HepG2 (cell line): ENCODE results near the gene DCAF6. TPM values are rescaled to one million over a fixed set of nuclear protein-coding genes. Genes with fewer than 3 reads are reported as not detected.

Source experiments
- ATAC-seq: fragments of 200-7000 bp; cut with Tn5 transposase; 3 replicates; pipeline ENCODE4 v1.9.1; 2020; ENCODE audit warnings: mild to moderate bottlenecking, moderate library complexity
- BruUV-seq: library from RNA; stranded (reverse); fragments of 400-500 nt; replicated peaks from 2 replicates; lab custom pipeline; 2021; lab: Mats Ljungman, UMichigan
- CTCF ChIA-PET: fragments of 300-600 bp; formaldehyde crosslinking; extraction: SDS; loops from one replicate; lab custom pipeline; 2021; ENCODE audit warnings: low total read pairs, inconsistent platforms, low intra/inter-chr PET ratio; lab: Yijun Ruan, JAX
- POLR2A ChIA-PET: fragments of 350-600 bp; sonication (Branson Sonifier 250); formaldehyde crosslinking; loops from one replicate; lab custom pipeline; 2020; ENCODE audit warnings: antibody characterized with exemption, inconsistent platforms; lab: Yijun Ruan, JAX
- DNase-seq: peaks from one replicate; pipeline ENCODE4 v3.0.0-alpha.2; 2015; ENCODE audit warnings: low spot score
- FAIRE-seq: peaks from 3 replicates; lab custom pipeline; 2011; peaks lifted over from hg19 to GRCh38; lab: Jason Lieb, UNC
- H2AFZ ChIP-seq: one replicate; pipeline ENCODE4 v1.6.1; 2011; ENCODE audit warnings: low read length, inconsistent platforms
- H3K27ac ChIP-seq: fragments of 300-600 bp; 3 replicates; pipeline ENCODE4 v1.8.0; 2011; ENCODE audit warnings: mixed run types, mild to moderate bottlenecking, mixed read lengths, low read length, inconsistent platforms; ENCODE audit not compliant: insufficient read depth; ENCODE audit errors: extremely low read length
- H3K27me3 ChIP-seq, 2 experiments: fragments of 200-600 bp in 1 of 2; 2 replicates in 1 of 2; 3 replicates in 1 of 2; pipeline versions ENCODE4 v1.6.0 to v1.8.0; 2011; ENCODE audit warnings: low read length in 2 of 2, mild to moderate bottlenecking in 2 of 2, moderate library complexity in 2 of 2, inconsistent platforms in 1 of 2; ENCODE audit not compliant: insufficient read depth in 2 of 2, control insufficient read depth in 1 of 2
- H3K36me3 ChIP-seq, 2 experiments: fragments of 200-600 bp in 1 of 2; replicated peaks in 1 of 2; 2 replicates in 1 of 2; 3 replicates in 1 of 2; pipeline versions ENCODE4 v1.5.1 to v1.8.0; 2011; ENCODE audit warnings: low read length in 2 of 2, inconsistent platforms in 1 of 2; ENCODE audit not compliant: insufficient read depth in 2 of 2, control insufficient read depth in 1 of 2
- H3K4me1 ChIP-seq: 2 replicates; pipeline ENCODE4 v1.5.1; 2012; ENCODE audit warnings: low read length, inconsistent platforms; ENCODE audit not compliant: insufficient read depth
- H3K4me2 ChIP-seq: 2 replicates; pipeline ENCODE4 v1.6.0; 2011; ENCODE audit warnings: low read depth, low read length, inconsistent platforms
- H3K4me3 ChIP-seq, 3 experiments: fragments of 200-600 bp in 1 of 3; sonication (generic), shearing (Covaris generic) in 1 of 3; replicated peaks in 1 of 3; 2 replicates each; pipeline ENCODE4 v1.5.1; 2011 to 2016; ENCODE audit warnings: low read length in 3 of 3, inconsistent platforms in 2 of 3, low read depth in 2 of 3, mild to moderate bottlenecking in 2 of 3, control low read depth in 1 of 3, mixed read lengths in 1 of 3; ENCODE audit not compliant: insufficient read depth in 1 of 3
- H3K79me2 ChIP-seq: one replicate; pipeline ENCODE4 v1.6.1; 2011; ENCODE audit warnings: low read length, inconsistent platforms; ENCODE audit not compliant: insufficient read depth
- H3K9ac ChIP-seq: 2 replicates; pipeline ENCODE4 v1.6.0; 2011; ENCODE audit warnings: mild to moderate bottlenecking, low read depth, low read length, inconsistent platforms; ENCODE audit not compliant: insufficient read depth
- H3K9me3 ChIP-seq: 2 replicates; pipeline ENCODE4 v1.5.1; 2012; ENCODE audit warnings: mild to moderate bottlenecking, low read length
- H4K20me1 ChIP-seq: 2 replicates; pipeline ENCODE4 v1.6.0; 2011; ENCODE audit warnings: inconsistent platforms, mild to moderate bottlenecking, low read length, moderate library complexity; ENCODE audit not compliant: insufficient read depth
- AGO1 ChIP-seq: fragments of 200-400 bp; formaldehyde crosslinking; IDR thresholded peaks from 2 replicates; pipeline ENCODE4 v1.6.1; 2017; ENCODE audit warnings: mild to moderate bottlenecking, low read depth, low read length, moderate library complexity; ENCODE audit not compliant: poor library complexity, severe bottlenecking
- ELF4 ChIP-seq: sonication (generic); formaldehyde crosslinking; IDR thresholded peaks from 2 replicates; pipeline ENCODE4 v1.5.0; 2020; ENCODE audit warnings: missing genetic modification reagents, mild to moderate bottlenecking, moderate library complexity, borderline replicate concordance
- GTF2F1 ChIP-seq: fragments of 150-350 bp; IDR thresholded peaks from 2 replicates; pipeline ENCODE4 v1.6.1; 2014; ENCODE audit warnings: low read length
- PAWR ChIP-seq: sonication (generic); formaldehyde crosslinking; IDR thresholded peaks from 2 replicates; pipeline ENCODE4 v1.4.0; 2020; ENCODE audit warnings: missing genetic modification reagents, mild to moderate bottlenecking, borderline replicate concordance
- TOPORS ChIP-seq: sonication (generic); formaldehyde crosslinking; IDR thresholded peaks from 2 replicates; pipeline ENCODE4 v1.8.0; 2023; ENCODE audit warnings: mild to moderate bottlenecking, missing genetic modification reagents
- ZNF460 ChIP-seq: sonication (generic); formaldehyde crosslinking; IDR thresholded peaks from 2 replicates; pipeline ENCODE4 v1.5.1; 2020; ENCODE audit warnings: missing genetic modification reagents, mild to moderate bottlenecking, borderline replicate concordance
- ZNF605 ChIP-seq: sonication (generic); formaldehyde crosslinking; IDR thresholded peaks from 2 replicates; pipeline ENCODE4 v1.8.0; 2022; ENCODE audit warnings: mild to moderate bottlenecking, missing genetic modification reagents
- ZNF629 ChIP-seq: sonication (generic); formaldehyde crosslinking; conservative IDR thresholded peaks from 2 replicates; pipeline ENCODE4 v1.5.0; 2020; ENCODE audit warnings: missing genetic modification reagents
- ZNF7 ChIP-seq: IDR thresholded peaks from 2 replicates; pipeline ENCODE4 v1.6.1; 2016; ENCODE audit warnings: missing biosample characterization, missing genetic modification reagents
- WGBS: methylation state at CpG from one replicate; pipeline ENCODE4 v1.1.6; 2017; ENCODE audit warnings: low lambda C conversion rate; 5-methylcytosine and 5-hydroxymethylcytosine counted together
- in situ Hi-C: cut with HindIII; loops from 2 replicates; pipeline ENCODE4 v1.10.0; 2017; ENCODE audit warnings: low pct_unique_long_range_greater_than_20kb; ENCODE audit not compliant: extremely low pct_ligation_motif_present
- intact Hi-C: fragments of 100-400 bp; cut with micrococcal nuclease; formaldehyde crosslinking; loops from one replicate; pipeline ENCODE4 v1.10.0; 2022; ENCODE audit not compliant: unreplicated experiment
- polyA plus RNA-seq, 8 experiments: library from polyadenylated mRNA; depleted of rRNA in 3 of 8; stranded (reverse) in 7 of 8; unstranded in 1 of 8; fragments of >200 nt; fragmentation: Illumina TruSeq in 4 of 8; extraction: Trizol in 4 of 8; gene quantifications; 2 replicates each; pipeline versions ENCODE4 v1.2.1 to v1.2.3, GENCODE V29; 2011 to 2016; ENCODE audit warnings: low read depth in 4 of 8, missing spikeins in 1 of 8, mixed read lengths in 1 of 8; ENCODE audit not compliant: insufficient read depth in 1 of 8
- total RNA-seq, 5 experiments: library from RNA; depleted of rRNA; stranded (reverse); fragments of >200 nt; fragmentation: Illumina TruSeq; extraction: Trizol; gene quantifications; 2 replicates each; pipeline ENCODE4 v1.2.3, GENCODE V29; 2016; ENCODE audit warnings: low read depth in 1 of 5
- TF ChIP-seq, protein P1 (sequence below): sonication (generic); formaldehyde crosslinking; IDR thresholded peaks from 2 replicates; pipeline ENCODE4 v1.4.0; 2020; ENCODE audit warnings: missing genetic modification reagents, mild to moderate bottlenecking, borderline replicate concordance
- TF ChIP-seq, protein P2 (sequence below): sonication (generic); formaldehyde crosslinking; IDR thresholded peaks from 2 replicates; pipeline ENCODE4 v1.4.0; 2020; ENCODE audit warnings: low read depth, mild to moderate bottlenecking, missing genetic modification reagents

The DCAF6 gene
- total and polyA plus RNA-seq, 2 of the 13 experiments (the other 11 are each of a cell fraction or from before 2014, with no cell fraction given) = 24.7 to 33.7 TPM

DNA sequence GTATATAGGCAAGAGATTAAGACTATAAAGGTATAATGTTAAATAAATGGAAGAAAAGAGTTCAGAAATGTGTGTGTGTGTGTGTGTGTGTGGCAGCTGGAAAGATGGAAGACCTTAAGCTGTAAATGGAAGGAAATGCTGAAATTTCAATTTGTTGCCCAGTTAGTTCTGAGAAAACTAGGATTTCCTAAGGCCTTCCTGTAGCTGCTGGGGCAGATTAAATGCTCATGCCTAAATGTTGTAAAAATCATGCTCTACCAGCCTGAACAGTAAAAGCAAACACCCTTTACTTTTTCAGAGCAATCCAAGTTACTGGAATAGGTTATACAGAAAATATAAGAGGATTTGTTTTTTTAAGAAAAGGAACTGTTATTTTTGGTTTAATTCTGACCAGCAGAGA lies 30.8 kb upstream of the DCAF6 start:
- BruUV-seq = no TSS peak
- Histone ChIP-seq H2AFZ (no peak overlapping the region), H3K79me2 (no peaks in the 10 kb centered on the region), H3K4me3 (0 out of 6 replicates have a peak overlapping the region, but pooled peaks of 1 of the 3 experiments have one; percentile 36), H3K27me3 (no peaks in the 10 kb centered on the region; a peak in 1 of 5 replicates), H3K36me3 (no peaks in the 10 kb centered on the region), H3K9ac (no peak overlapping the region), H3K9me3 (peaks cover 14% of the 10 kb centered on the region), H3K4me1 (peaks cover 25% of the 10 kb centered on the region), H4K20me1 (no peaks in the 10 kb centered on the region), H3K27ac (no peak overlapping the region), H3K4me2 (peak overlapping the region; percentile 66)
- ATAC-seq = no peak
- intact Hi-C loops (no loop called here), in situ Hi-C loops (no loop called here)
- no peak for DNase-seq
- ChIA-PET CTCF (no interaction called here), POLR2A (interaction anchor here (2.3 kb wide), 1 partner anchor 11 kb away, joined by 12 read pairs; no protein-coding TSS in a partner anchor)
- no peak for FAIRE-seq
- TF ChIP-seq, protein P1, sequence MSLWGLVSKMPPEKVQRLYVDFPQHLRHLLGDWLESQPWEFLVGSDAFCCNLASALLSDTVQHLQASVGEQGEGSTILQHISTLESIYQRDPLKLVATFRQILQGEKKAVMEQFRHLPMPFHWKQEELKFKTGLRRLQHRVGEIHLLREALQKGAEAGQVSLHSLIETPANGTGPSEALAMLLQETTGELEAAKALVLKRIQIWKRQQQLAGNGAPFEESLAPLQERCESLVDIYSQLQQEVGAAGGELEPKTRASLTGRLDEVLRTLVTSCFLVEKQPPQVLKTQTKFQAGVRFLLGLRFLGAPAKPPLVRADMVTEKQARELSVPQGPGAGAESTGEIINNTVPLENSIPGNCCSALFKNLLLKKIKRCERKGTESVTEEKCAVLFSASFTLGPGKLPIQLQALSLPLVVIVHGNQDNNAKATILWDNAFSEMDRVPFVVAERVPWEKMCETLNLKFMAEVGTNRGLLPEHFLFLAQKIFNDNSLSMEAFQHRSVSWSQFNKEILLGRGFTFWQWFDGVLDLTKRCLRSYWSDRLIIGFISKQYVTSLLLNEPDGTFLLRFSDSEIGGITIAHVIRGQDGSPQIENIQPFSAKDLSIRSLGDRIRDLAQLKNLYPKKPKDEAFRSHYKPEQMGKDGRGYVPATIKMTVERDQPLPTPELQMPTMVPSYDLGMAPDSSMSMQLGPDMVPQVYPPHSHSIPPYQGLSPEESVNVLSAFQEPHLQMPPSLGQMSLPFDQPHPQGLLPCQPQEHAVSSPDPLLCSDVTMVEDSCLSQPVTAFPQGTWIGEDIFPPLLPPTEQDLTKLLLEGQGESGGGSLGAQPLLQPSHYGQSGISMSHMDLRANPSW (CRISPR knock-in tag) = no peak
- TF ChIP-seq TOPORS = no peak
- TF ChIP-seq ZNF460 (CRISPR knock-in tag) = no peak

DNA sequence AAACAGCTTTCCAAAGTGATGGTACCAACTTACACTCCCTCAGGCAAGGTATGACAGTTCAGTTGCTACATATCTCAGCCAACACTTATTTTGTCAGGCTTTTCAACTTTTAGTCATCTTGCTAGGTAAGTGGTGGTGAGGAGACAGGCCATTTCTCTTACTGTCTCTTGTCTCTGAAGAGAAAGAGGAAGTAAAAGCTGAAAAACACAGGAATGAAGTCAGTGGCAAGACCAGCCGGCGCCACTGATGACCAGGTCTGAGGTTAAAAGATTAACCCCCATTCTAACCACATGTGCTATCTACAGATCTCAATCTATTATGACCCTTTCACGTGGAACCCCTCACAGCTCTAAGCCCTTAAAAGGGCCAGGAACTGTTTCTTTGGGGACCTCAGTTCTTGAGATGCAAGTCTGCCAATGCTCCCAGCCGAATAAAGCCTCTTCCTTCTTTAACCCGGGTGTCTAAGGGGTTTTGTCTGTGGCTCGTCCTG lies 26.7 kb upstream of the DCAF6 start:
- BruUV-seq = no TSS peak
- Histone ChIP-seq H3K9ac (no peak overlapping the region), H3K4me2 (no peak overlapping the region), H3K79me2 (no peaks in the 10 kb centered on the region), H2AFZ (no peak overlapping the region), H3K27me3 (no peaks in the 10 kb centered on the region), H3K4me1 (peaks cover 31% of the 10 kb centered on the region), H4K20me1 (no peaks in the 10 kb centered on the region), H3K4me3 (no peak overlapping the region), H3K36me3 (no peaks in the 10 kb centered on the region), H3K9me3 (peaks cover 14% of the 10 kb centered on the region), H3K27ac (no peak overlapping the region)
- ChIA-PET POLR2A (no interaction called here), CTCF (no interaction called here)
- FAIRE-seq = no peak
- DNase-seq = no peak
- intact Hi-C loops = no loop called here
- in situ Hi-C loops = no loop called here
- TF ChIP-seq AGO1 = no peak
- peak; percentile 24; the same call in 1 of the 2 replicates for TF ChIP-seq ZNF7 (CRISPR knock-in tag)
- TF ChIP-seq PAWR = no peak
- TF ChIP-seq, protein P2, sequence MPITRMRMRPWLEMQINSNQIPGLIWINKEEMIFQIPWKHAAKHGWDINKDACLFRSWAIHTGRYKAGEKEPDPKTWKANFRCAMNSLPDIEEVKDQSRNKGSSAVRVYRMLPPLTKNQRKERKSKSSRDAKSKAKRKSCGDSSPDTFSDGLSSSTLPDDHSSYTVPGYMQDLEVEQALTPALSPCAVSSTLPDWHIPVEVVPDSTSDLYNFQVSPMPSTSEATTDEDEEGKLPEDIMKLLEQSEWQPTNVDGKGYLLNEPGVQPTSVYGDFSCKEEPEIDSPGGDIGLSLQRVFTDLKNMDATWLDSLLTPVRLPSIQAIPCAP = no peak
- no peak for TF ChIP-seq GTF2F1
- no peak for TF ChIP-seq ZNF629 (CRISPR knock-in tag)
- TF ChIP-seq ZNF605 (CRISPR knock-in tag) = no peak
- TF ChIP-seq ELF4 (CRISPR knock-in tag) = no peak
- WGBS = 74% methylated on average over 6 of the region's 6 CpGs
- no peak for ATAC-seq
